T follicular helper cell (primary cell): ENCODE measurements around the gene BTBD9.
"Not testable (repeated sequence)": the region's sequence is repeated elsewhere in the genome, so short reads cannot be mapped to it uniquely, and the experiment has no call there.

Source experiments
- DNase-seq: peaks from one replicate; pipeline ENCODE4 v3.0.0-alpha.2; 2020; ENCODE audit warnings: low read depth

BTBD9 gene

GRCh38 chr6:38143191-38144150, 496.3 kb downstream of the BTBD9 start:
- DNase-seq: no peak

GRCh38 chr6:38142178-38142902, 497.4 kb downstream of the BTBD9 start:
- DNase-seq: no peak

GRCh38 chr6:38141716-38142115, 498.0 kb downstream of the BTBD9 start:
- no peak for DNase-seq

GRCh38 chr6:38141085-38141484, 498.6 kb downstream of the BTBD9 start:
- DNase-seq: no peak

GRCh38 chr6:38138374-38138773, 501.4 kb downstream of the BTBD9 start:
- no peak for DNase-seq

GRCh38 chr6:38137608-38138265, 502.0 kb downstream of the BTBD9 start:
- DNase-seq: no peak

- no peak for DNase-seq
These were observed 503.2 kb downstream of the BTBD9 start for GRCh38 chr6:38136547-38136946.

GRCh38 chr6:38134704-38135088, 505.0 kb downstream of the BTBD9 start:
- no peak for DNase-seq

GRCh38 chr6:38133932-38134703, 505.6 kb downstream of the BTBD9 start:
- no peak for DNase-seq

GRCh38 chr6:38131527-38131965, 508.2 kb downstream of the BTBD9 start:
- DNase-seq: no peak

- DNase-seq: no peak
These were observed 512.4 kb downstream of the BTBD9 start for GRCh38 chr6:38127284-38127683.

- not testable (repeated sequence) for DNase-seq
These were observed 515.4 kb downstream of the BTBD9 start for GRCh38 chr6:38124224-38124926.

GRCh38 chr6:38119516-38119915, 520.2 kb downstream of the BTBD9 start:
- DNase-seq: no peak

- DNase-seq: no peak
These were observed 520.9 kb downstream of the BTBD9 start for GRCh38 chr6:38118791-38119365.
